Measurements from ENCODE around the gene PIGQ. TPM values are rescaled to one million over a fixed set of nuclear protein-coding genes. Genes with fewer than 3 reads are reported as not detected.

The PIGQ gene
- total RNA-seq (2022; extraction: Qiagen RNA extraction; ENCODE audit: low read depth): 25.3 to 44.0 TPM (median 34.0 TPM) in 5 replicates

DNA sequence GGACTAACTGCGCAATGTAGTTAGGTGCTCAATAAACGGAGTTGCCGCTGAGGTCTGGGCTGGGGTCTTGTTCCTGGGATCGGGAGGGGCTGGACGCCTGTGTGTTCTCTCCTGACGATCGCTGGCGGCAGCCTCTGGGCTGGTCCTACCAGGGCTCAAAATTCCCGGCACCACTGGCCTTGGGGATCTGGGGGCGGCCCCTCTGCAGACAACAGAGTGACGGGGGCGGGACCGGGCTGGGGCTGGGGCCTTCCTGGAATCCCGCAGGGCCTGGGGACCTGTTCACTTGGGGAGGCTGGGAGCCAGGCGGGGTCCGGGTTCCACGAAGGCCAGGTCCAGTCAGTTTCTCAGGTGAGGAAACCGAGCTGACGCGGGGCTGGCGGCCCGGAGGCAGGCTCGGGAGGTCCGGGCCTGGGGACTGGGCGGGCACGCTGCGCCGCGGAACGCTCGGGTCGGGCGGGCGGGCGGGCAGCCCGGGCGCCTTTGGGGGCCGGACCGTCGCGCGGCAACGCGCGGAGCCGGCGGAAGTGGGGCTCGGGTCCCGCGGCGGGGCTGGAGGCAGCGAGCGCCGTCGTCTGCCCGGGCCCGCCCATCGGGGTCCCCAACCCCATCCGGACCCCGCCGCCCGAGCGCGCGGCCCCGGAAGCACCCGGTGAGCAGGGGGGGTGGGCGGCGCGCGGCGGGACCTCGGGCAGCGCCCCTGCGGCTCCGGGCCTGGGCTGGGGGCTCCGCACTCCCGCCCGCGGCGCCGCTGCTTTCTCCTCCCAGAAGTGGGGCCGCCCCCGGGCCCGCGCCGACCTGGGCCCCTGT lies at the start of gene PIGQ:
Gene PIGQ (plus strand): TSS at position 524 of the 810 bp plus-strand sequence. CDS start 4,107 bp downstream, outside the sequence.

GRCh38 chr16:527015-527903 lies 42.5 kb upstream of the PIGQ start, which contains the start of gene CAPN15:
TSS of gene CAPN15 (plus strand) at chr16:527712. CDS start at chr16:546839, 19,127 bp downstream.

GRCh38 chr16:560204-560700 lies 9.5 kb upstream of the PIGQ start, which contains the start of gene PRR35:
TSS of gene PRR35 (plus strand) at chr16:560394. CDS start at chr16:563295, 2,901 bp downstream.

GRCh38 chr16:566475-567372 lies 3.0 kb upstream of the PIGQ start, which contains the start of gene NHLRC4:
TSS of gene NHLRC4 (plus strand) at chr16:567005. CDS start at chr16:568048, 1,043 bp downstream.

GRCh38 chr16:589658-590187 lies 20.0 kb downstream of the PIGQ start, which contains the start of gene RAB40C:
TSS of gene RAB40C (plus strand) at chr16:590066. CDS start at chr16:590292, 226 bp downstream.

DNA sequence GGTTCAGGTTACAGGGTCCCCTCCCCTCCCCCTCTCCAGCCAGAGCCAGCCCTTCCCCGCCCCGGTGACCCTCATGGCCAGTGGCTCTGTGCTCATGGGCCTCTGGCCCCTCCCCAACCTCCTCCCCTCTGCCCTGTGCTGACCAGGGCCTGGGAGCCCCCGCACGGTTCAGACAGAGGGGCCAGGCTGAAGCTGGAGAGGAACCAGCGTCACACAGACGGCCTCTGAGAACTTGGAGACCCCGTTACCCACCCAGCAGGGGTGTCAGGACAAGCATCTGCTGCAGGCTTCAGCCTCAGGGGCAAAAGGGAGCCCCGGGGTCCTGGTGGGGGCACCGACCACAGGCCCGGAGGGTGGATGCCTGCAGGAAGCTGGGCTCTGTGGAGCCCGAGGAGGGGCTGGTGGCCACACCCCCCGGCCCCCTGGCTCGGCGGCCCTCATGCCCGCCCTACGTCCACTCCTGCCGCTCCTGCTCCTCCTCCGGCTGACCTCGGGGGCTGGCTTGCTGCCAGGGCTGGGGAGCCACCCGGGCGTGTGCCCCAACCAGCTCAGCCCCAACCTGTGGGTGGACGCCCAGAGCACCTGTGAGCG lies 61.1 kb downstream of the PIGQ start, which contains the start of gene WFIKKN1:
Gene WFIKKN1 (plus strand): TSS at position 171 of the 591 bp plus-strand sequence. CDS start 269 bp downstream, at position 440.

Other genes with a start within 250 kb of the PIGQ start
- gene AXIN1, start 217.2 kb upstream of the PIGQ start, total RNA-seq (2022; extraction: Qiagen RNA extraction; ENCODE audit: low read depth): 30.0 to 37.7 TPM (median 35.5 TPM) in 5 replicates
- 119 to 135 TPM (median 129 TPM) in 5 replicates for gene MRPL28, start 199.4 kb upstream of the PIGQ start, total RNA-seq (2022; extraction: Qiagen RNA extraction; ENCODE audit: low read depth)
- gene PGAP6, start 188.0 kb upstream of the PIGQ start, total RNA-seq (2022; extraction: Qiagen RNA extraction; ENCODE audit: low read depth): 27.5 to 40.7 TPM (median 35.0 TPM) in 5 replicates
- gene NME4, start 172.8 kb upstream of the PIGQ start, total RNA-seq (2022; extraction: Qiagen RNA extraction; ENCODE audit: low read depth): 286 to 471 TPM (median 425 TPM) in 5 replicates
- gene DECR2, start 168.1 kb upstream of the PIGQ start, total RNA-seq (2022; extraction: Qiagen RNA extraction; ENCODE audit: low read depth): 18.8 to 30.2 TPM (median 25.3 TPM) in 5 replicates
- 16.4 to 22.4 TPM (median 18.8 TPM) in 5 replicates for gene RAB11FIP3, start 144.3 kb upstream of the PIGQ start, total RNA-seq (2022; extraction: Qiagen RNA extraction; ENCODE audit: low read depth)
- 41.1 to 84.0 TPM (median 73.2 TPM) in 5 replicates for gene CAPN15, start 42.3 kb upstream of the PIGQ start, total RNA-seq (2022; extraction: Qiagen RNA extraction; ENCODE audit: low read depth)
- 0.06 to 0.18 TPM (median 0.13 TPM) in 5 replicates for gene PRR35, start 9.6 kb upstream of the PIGQ start, total RNA-seq (2022; extraction: Qiagen RNA extraction; ENCODE audit: low read depth)
- 0.11 to 0.39 TPM (median 0.21 TPM) in 5 replicates for gene NHLRC4, start 3.0 kb upstream of the PIGQ start, total RNA-seq (2022; extraction: Qiagen RNA extraction; ENCODE audit: low read depth)
- 10.7 to 19.4 TPM (median 17.7 TPM) in 5 replicates for gene RAB40C, start 20.1 kb downstream of the PIGQ start, total RNA-seq (2022; extraction: Qiagen RNA extraction; ENCODE audit: low read depth)
- gene WFIKKN1, start 61.0 kb downstream of the PIGQ start, total RNA-seq (2022; extraction: Qiagen RNA extraction; ENCODE audit: low read depth): 0.10 to 0.23 TPM (median 0.13 TPM) in 5 replicates
- 85.3 to 150 TPM (median 144 TPM) in 5 replicates for gene METTL26, start 66.3 kb downstream of the PIGQ start, total RNA-seq (2022; extraction: Qiagen RNA extraction; ENCODE audit: low read depth)
- 21.2 to 49.7 TPM (median 47.2 TPM) in 5 replicates for gene MCRIP2, start 71.9 kb downstream of the PIGQ start, total RNA-seq (2022; extraction: Qiagen RNA extraction; ENCODE audit: low read depth)
- 16.6 to 34.6 TPM (median 27.1 TPM) in 5 replicates for gene WDR90, start 79.4 kb downstream of the PIGQ start, total RNA-seq (2022; extraction: Qiagen RNA extraction; ENCODE audit: low read depth)
- gene RHOT2, start 98.2 kb downstream of the PIGQ start, total RNA-seq (2022; extraction: Qiagen RNA extraction; ENCODE audit: low read depth): 59.7 to 96.5 TPM (median 84.1 TPM) in 5 replicates
- 0.67 to 1.7 TPM (median 1.4 TPM) in 5 replicates for gene RHBDL1, start 105.7 kb downstream of the PIGQ start, total RNA-seq (2022; extraction: Qiagen RNA extraction; ENCODE audit: low read depth)
- gene STUB1, start 110.4 kb downstream of the PIGQ start, total RNA-seq (2022; extraction: Qiagen RNA extraction; ENCODE audit: low read depth): 83.4 to 138 TPM (median 123 TPM) in 5 replicates
- gene JMJD8, start 114.4 kb downstream of the PIGQ start, total RNA-seq (2022; extraction: Qiagen RNA extraction; ENCODE audit: low read depth): 63.7 to 86.1 TPM (median 79.3 TPM) in 5 replicates
- gene WDR24, start 120.4 kb downstream of the PIGQ start, total RNA-seq (2022; extraction: Qiagen RNA extraction; ENCODE audit: low read depth): 3.9 to 6.4 TPM (median 5.5 TPM) in 5 replicates
- gene FBXL16, start 135.8 kb downstream of the PIGQ start, total RNA-seq (2022; extraction: Qiagen RNA extraction; ENCODE audit: low read depth): 1.7 to 3.4 TPM (median 2.9 TPM) in 5 replicates
- gene METRN, start 145.2 kb downstream of the PIGQ start, total RNA-seq (2022; extraction: Qiagen RNA extraction; ENCODE audit: low read depth): 63.5 to 222 TPM (median 177 TPM) in 5 replicates
- gene ANTKMT, start 151.2 kb downstream of the PIGQ start, total RNA-seq (2022; extraction: Qiagen RNA extraction; ENCODE audit: low read depth): 33.9 to 70.7 TPM (median 53.2 TPM) in 5 replicates
- gene CCDC78, start 156.5 kb downstream of the PIGQ start, total RNA-seq (2022; extraction: Qiagen RNA extraction; ENCODE audit: low read depth): 3.1 to 6.6 TPM (median 5.5 TPM) in 5 replicates
- 12.8 to 21.7 TPM (median 16.8 TPM) in 5 replicates for gene HAGHL, start 157.1 kb downstream of the PIGQ start, total RNA-seq (2022; extraction: Qiagen RNA extraction; ENCODE audit: low read depth)
- gene CIAO3, start 171.0 kb downstream of the PIGQ start, total RNA-seq (2022; extraction: Qiagen RNA extraction; ENCODE audit: low read depth): 15.1 to 23.9 TPM (median 21.0 TPM) in 5 replicates
- 1.7 to 3.1 TPM (median 2.4 TPM) in 5 replicates for gene MSLN, start 190.8 kb downstream of the PIGQ start, total RNA-seq (2022; extraction: Qiagen RNA extraction; ENCODE audit: low read depth)
- 33.4 to 55.9 TPM (median 54.0 TPM) in 5 replicates for gene RPUSD1, start 218.4 kb downstream of the PIGQ start, total RNA-seq (2022; extraction: Qiagen RNA extraction; ENCODE audit: low read depth)
- gene CHTF18, start 218.7 kb downstream of the PIGQ start, total RNA-seq (2022; extraction: Qiagen RNA extraction; ENCODE audit: low read depth): 13.7 to 28.0 TPM (median 26.4 TPM) in 5 replicates
- not detected in 5 replicates for gene GNG13, start 230.8 kb downstream of the PIGQ start, total RNA-seq (2022; extraction: Qiagen RNA extraction; ENCODE audit: low read depth)

Data from A549 treated with RU486 at 1 μM for 4 hours (cell line).